Smooth muscle cell (in vitro differentiated cells): Measurements from ENCODE around the gene L1CAM. TPM values are rescaled to one million over a fixed set of nuclear protein-coding genes. Genes with fewer than 3 reads are reported as not detected.

Experiments
- DNase-seq: peaks from one replicate; lab custom pipeline; 2025; ENCODE audit not compliant: unreplicated experiment; lab: John Stamatoyannopoulos, UW
- H2AFZ ChIP-seq: fragments of 200-600 bp; sonication (generic); 2 replicates; pipeline ENCODE4 v1.6.0; 2016; ENCODE audit warnings: antibody characterized with exemption, low read depth, mild to moderate bottlenecking
- H3F3A ChIP-seq: fragments of 200-600 bp; sonication (generic); 2 replicates; pipeline ENCODE4 v1.6.0; 2017; ENCODE audit warnings: antibody characterized with exemption, low read depth
- H3K27ac ChIP-seq: fragments of 200-600 bp; sonication (generic); 2 replicates; pipeline ENCODE4 v1.5.1; 2016; ENCODE audit warnings: low read depth, mild to moderate bottlenecking
- H3K27me3 ChIP-seq: fragments of 200-600 bp; sonication (generic); 2 replicates; pipeline ENCODE4 v1.6.1; 2016; ENCODE audit warnings: low read depth, mild to moderate bottlenecking
- H3K36me3 ChIP-seq: fragments of 200-600 bp; sonication (generic); 2 replicates; pipeline ENCODE4 v1.5.1; 2016; ENCODE audit warnings: low read depth
- H3K4me1 ChIP-seq: fragments of 200-600 bp; sonication (generic); 2 replicates; pipeline ENCODE4 v1.5.1; 2016; ENCODE audit warnings: low read depth
- H3K4me2 ChIP-seq: fragments of 200-600 bp; sonication (generic); 2 replicates; pipeline ENCODE4 v1.6.0; 2016; ENCODE audit warnings: mild to moderate bottlenecking
- H3K4me3 ChIP-seq: fragments of 200-600 bp; sonication (generic); 2 replicates; pipeline ENCODE4 v1.5.1; 2016; ENCODE audit warnings: mild to moderate bottlenecking
- H3K79me2 ChIP-seq: fragments of 200-600 bp; sonication (generic); 2 replicates; pipeline ENCODE4 v1.6.0; 2016; ENCODE audit warnings: low read depth, mild to moderate bottlenecking
- H3K9ac ChIP-seq: fragments of 200-600 bp; sonication (generic); 2 replicates; pipeline ENCODE4 v1.6.0; 2016; ENCODE audit warnings: low read depth
- H3K9me3 ChIP-seq: fragments of 200-600 bp; sonication (generic); replicated peaks from 2 replicates; pipeline ENCODE4 v1.5.1; 2016; ENCODE audit warnings: low read depth
- H4K20me1 ChIP-seq: fragments of 200-600 bp; sonication (generic); 2 replicates; pipeline ENCODE4 v1.6.0; 2016; ENCODE audit warnings: low read depth
- CTCF ChIP-seq: fragments of 200-600 bp; sonication (generic); IDR thresholded peaks from 2 replicates; pipeline ENCODE4 v1.5.1; 2017; ENCODE audit warnings: borderline replicate concordance, mild to moderate bottlenecking, antibody characterized with exemption; ENCODE audit not compliant: insufficient read depth, poor library complexity, severe bottlenecking
- WGBS: methylation state at CpG from one replicate; pipeline ENCODE4 v1.1.7; 2016; ENCODE audit warnings: low lambda C conversion rate; 5-methylcytosine and 5-hydroxymethylcytosine counted together
- polyA plus RNA-seq: library from polyadenylated mRNA; unstranded; fragments of >200 nt; fragmentation: Nextera tagmentation; extraction: Ambion mirVana; gene quantifications from 2 replicates; pipeline ENCODE4 v1.2.1, GENCODE V29; 2016
- total RNA-seq: library from RNA; depleted of rRNA; stranded (reverse); fragments of >200 nt; gene quantifications from 2 replicates; pipeline ENCODE4 v1.2.3, GENCODE V29; 2014

The L1CAM gene
- total and polyA plus RNA-seq, 2 experiments from 2014 or later, result 27.2 to 68.7 TPM

GRCh38 chrX:153931748-153932147 lies 45.8 kb upstream of the L1CAM start:
- H3K27me3 ChIP-seq, result no peaks in the 10 kb centered on the region
- no peaks in the 10 kb centered on the region for H3K4me1 ChIP-seq
- H2AFZ ChIP-seq, result no peak overlapping the region
- DNase-seq, result no peak
- peaks cover 5% of the 10 kb centered on the region for H4K20me1 ChIP-seq
- no peak overlapping the region for H3K27ac ChIP-seq
- no peak overlapping the region for H3K4me3 ChIP-seq
- no peak overlapping the region for H3K9ac ChIP-seq
- TF ChIP-seq CTCF, result no peak
- H3K4me2 ChIP-seq, result no peak overlapping the region
- no peaks in the 10 kb centered on the region for H3K36me3 ChIP-seq
- H3F3A ChIP-seq, result no peaks in the 10 kb centered on the region
- peaks cover 9% of the 10 kb centered on the region for H3K79me2 ChIP-seq
- no peaks in the 10 kb centered on the region for H3K9me3 ChIP-seq
- 86% methylated on average over 13 of the region's 13 CpGs for WGBS

- no peaks in the 10 kb centered on the region for H3K9me3 ChIP-seq
- H2AFZ ChIP-seq, result no peak overlapping the region
- no peak overlapping the region for H3K4me3 ChIP-seq
- H3K27me3 ChIP-seq, result no peaks in the 10 kb centered on the region
- 90% methylated on average over 8 of the region's 8 CpGs for WGBS
- peaks cover 9% of the 10 kb centered on the region for H3K79me2 ChIP-seq
- H3K36me3 ChIP-seq, result no peaks in the 10 kb centered on the region
- TF ChIP-seq CTCF, result no peak
- no peak overlapping the region for H3K4me2 ChIP-seq
- no peak overlapping the region for H3K27ac ChIP-seq
- no peak overlapping the region for H3K9ac ChIP-seq
- no peak for DNase-seq
- no peaks in the 10 kb centered on the region for H3K4me1 ChIP-seq
- peaks cover 5% of the 10 kb centered on the region for H4K20me1 ChIP-seq
- no peaks in the 10 kb centered on the region for H3F3A ChIP-seq
These were observed 45.2 kb upstream of the L1CAM start for GRCh38 chrX:153931151-153931550.

- Histone ChIP-seq H3K27me3 (no peaks in the 10 kb centered on the region), H3K36me3 (no peaks in the 10 kb centered on the region), H3F3A (no peaks in the 10 kb centered on the region), H3K4me2 (no peak overlapping the region), H3K9me3 (no peaks in the 10 kb centered on the region), H3K4me1 (no peaks in the 10 kb centered on the region), H4K20me1 (peaks cover 5% of the 10 kb centered on the region), H3K79me2 (peaks cover 9% of the 10 kb centered on the region), H3K4me3 (no peak overlapping the region), H2AFZ (no peak overlapping the region), H3K27ac (no peak overlapping the region), H3K9ac (no peak overlapping the region)
- 86% methylated on average over 31 of the region's 31 CpGs for WGBS
- no peak for TF ChIP-seq CTCF
- DNase-seq, result no peak
These were observed 44.3 kb upstream of the L1CAM start for GRCh38 chrX:153930011-153930910.
